GM19455 (cell line): ENCODE measurements around the gene AMACR.
"Not testable (repeated sequence)": the region's sequence is repeated elsewhere in the genome, so short reads cannot be mapped to it uniquely, and the experiment has no call there.

Experiments used
- ATAC-seq: cut with Tn5 transposase; IDR thresholded peaks from one replicate; pipeline ENCODE4 v1.9.1; 2021; ENCODE audit not compliant: unreplicated experiment

AMACR gene

DNA sequence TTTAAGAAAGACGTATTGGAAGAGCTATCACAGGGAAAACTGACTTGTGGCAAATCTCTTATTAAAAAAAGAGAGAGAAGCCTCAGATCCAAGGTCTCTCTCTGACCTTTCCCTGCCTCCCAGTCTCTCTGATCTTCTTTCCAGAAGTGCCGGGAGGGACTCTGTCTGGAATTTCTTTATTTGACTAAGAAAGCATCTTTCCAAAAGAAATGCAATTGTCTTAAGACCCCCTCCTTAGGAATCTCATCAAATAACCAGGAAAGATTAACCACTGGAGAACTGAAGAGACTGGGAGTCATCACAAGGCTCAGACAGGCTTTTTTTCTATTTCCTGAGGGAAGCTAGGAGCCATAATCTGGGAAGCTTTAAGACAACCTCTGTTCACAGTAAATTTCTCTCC is 30.5 kb upstream of the AMACR start:
- ATAC-seq, result no peak

DNA sequence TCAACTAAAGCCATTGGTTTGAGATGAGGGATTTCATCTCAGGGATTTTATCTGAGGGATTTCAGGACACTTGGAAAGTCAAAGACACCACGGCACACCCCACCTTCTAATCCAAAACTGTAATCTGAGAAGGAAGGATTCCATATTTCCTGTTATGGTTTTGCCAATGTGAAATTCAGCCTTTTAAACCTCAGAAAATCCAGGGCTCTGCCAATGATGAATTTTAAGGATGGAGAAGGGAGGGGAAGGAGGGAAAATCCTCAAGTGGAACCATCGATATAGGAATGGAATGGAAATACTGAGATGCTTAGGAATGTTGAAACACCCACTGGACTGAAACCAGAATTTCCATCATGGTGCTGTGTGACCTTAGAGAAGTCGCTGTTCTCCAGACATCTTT is 29.9 kb upstream of the AMACR start:
- no peak for ATAC-seq

DNA sequence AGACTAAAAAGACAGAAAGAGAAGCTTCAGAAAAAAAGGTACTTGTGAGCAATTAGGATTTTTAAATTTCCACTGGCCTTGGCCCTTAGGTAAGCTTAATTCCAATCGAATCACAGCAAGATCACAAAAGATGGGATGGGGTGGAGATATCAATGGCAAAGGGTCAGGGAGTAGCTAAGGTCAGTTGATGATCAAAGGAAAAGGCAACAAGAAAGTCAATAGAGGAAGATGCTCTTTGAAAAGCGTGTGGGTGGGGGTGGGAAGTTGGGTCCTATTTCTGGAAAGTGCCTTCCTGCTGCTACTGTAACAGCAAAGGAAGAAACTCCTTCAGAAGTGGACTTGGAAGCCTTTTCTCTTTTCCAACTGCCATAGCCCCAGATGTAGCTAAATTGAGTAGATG is 27.9 kb upstream of the AMACR start:
- no peak for ATAC-seq

DNA sequence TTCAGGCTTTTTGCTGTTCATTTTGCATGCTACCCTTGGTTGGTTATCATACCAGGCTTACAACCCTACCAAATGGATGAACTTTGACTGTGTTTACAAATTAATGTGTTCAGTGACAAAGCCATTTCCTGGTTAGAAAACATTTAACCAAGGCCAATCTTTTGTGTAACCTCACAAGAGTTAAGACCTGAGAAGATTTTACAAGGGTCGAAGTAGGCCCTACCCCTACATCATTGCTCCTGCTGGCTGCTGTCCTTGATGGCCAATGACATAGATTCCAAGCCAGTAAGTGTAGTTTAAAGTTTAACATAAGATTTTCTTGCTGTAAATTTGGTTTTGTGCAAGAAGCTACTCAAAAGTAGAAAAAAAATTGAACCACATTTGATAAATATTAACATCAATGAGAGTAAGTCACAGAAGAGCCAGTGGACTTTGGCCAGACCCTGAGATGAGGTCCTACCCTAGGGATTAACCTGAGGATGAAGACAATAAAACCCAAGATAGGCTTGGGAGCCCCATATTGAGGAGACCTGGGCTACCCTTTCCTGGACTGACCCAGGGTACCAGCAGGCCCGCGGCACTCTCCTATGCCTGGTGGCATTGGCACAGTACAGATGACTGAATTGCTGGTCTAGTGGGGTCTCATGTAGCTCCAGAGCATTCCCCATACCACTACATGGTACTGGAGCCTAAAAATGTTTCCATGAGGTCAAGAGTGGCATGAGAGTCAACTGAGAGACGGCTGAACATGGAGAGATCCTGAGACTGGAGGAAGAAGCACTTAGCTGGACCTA is 26.9 kb upstream of the AMACR start:
- no peak for ATAC-seq

DNA sequence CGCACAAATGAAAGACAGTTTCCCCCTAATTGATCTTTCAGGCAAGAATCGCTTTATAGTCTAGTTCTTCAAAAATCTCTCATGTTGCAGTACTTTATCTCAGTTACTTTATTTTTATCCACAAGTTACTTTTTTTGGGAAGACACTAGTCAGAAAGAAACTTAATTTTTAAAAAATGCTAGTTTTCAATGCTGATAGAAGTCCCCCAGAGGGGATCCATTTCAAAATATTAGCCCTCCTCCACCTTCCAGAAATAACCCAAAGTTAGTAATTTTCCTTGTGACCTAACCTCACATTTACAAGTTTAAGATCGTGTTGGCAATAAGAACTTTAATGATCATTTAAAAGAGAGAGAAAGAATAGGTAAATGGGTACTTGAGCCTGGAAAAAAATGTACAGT is 24.1 kb upstream of the AMACR start:
- ATAC-seq, result no peak

DNA sequence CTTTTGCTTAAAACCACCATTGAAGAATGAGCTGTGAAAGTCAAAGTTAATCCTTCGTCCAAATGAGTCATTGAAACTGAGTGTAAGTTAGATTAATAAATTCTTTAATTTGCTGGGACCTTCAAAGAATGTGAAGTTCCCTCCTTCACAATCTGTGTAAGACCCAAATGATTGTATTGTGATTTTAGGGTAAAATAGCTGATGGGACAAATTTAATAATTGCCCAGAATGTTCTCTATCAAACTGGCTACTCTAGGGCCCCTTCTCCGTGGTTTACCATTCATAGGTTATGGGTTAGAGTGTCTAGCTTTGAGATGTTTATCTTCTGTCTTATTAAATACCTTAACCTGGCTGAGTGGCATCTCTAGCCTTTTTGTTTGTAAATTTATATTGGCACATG is 23.3 kb upstream of the AMACR start:
- no peak for ATAC-seq

DNA sequence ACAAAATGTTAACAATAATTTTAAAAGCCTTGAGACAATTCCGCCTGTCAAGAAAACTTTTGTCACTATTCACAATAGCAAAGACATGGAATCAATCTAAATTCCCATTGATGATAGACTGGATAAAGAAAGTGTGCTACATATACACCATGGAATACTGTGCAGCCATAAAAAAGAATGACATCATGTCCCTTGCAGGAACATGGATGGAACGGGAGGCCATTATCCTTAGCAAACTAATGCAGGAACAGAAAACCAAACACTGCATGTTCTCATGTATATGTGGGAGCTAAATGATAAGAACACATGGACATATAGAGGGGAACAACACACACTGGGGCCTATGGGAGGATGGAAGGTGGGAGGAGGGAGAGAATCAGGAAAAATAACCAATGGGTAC is 22.7 kb upstream of the AMACR start:
- ATAC-seq, result not testable (repeated sequence)

DNA sequence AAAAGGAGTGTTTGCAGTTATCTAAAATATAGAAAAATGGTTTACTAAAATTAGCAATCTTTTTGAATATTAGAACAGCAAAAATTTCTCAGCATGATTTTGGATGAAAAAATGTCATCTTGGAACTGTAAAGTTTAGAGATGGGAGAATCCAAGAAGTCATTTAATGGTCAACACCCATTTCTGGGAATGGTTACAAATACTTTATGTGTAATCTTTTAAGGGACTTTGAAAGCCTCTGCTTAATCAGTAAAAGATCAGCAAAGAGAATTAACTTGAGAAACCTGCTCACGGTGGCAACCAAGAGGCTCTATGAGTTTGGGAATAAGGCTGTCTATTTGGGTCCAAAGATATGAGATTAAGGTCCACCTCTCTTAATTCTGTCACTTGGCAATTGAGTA is 22.2 kb upstream of the AMACR start:
- ATAC-seq, result no peak

DNA sequence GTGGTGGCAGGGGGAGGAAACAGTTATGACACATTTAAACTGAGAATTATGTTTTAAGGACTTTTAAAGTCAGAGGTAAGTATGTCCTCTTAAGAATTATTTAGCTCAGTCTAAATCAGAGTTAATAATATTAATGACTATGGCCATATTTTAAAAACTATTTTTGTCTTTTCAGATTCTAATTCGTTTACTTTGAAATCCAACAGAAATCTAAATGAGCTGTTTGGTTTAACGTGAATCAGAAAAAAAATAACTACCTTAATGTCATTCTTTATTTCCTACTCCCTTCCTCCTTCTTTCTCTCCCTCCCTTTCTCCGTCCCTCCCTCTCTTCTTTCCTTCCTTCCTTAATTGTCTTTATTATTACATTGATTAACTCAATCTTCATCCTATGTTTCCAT is 20.5 kb upstream of the AMACR start:
- no peak for ATAC-seq

DNA sequence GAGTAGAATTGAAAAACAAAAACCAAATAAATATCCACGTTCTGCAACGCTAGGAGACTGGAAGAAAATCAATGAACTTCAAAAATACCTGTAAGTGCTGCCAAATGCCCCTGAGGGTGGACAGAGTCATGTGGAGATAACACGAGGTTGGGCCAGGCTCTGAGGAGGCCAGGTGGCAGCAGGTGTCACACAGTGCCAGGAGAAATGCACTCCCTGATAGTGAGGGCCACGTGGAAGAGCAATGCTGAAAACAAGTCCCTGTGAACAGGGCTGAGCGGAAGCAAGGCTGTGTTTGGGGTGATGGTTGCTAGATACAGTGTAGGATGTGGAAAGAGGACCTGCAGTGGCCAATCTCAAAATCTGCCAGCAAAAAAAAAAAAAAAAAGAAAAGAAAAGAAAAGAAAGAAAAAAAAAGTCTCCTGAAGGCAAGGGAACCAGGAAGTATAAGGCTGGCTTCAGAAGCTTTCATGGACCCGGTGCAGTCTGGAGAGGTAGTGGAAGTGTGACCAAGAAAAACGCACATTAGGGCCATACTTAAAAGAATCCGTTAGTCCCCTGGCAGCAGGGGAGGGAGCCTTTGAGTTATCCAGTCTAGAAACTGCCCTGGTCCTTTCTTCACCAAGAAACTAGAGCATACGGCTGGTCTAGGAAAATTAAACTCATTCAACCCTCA is 18.4 kb upstream of the AMACR start:
- no peak for ATAC-seq

DNA sequence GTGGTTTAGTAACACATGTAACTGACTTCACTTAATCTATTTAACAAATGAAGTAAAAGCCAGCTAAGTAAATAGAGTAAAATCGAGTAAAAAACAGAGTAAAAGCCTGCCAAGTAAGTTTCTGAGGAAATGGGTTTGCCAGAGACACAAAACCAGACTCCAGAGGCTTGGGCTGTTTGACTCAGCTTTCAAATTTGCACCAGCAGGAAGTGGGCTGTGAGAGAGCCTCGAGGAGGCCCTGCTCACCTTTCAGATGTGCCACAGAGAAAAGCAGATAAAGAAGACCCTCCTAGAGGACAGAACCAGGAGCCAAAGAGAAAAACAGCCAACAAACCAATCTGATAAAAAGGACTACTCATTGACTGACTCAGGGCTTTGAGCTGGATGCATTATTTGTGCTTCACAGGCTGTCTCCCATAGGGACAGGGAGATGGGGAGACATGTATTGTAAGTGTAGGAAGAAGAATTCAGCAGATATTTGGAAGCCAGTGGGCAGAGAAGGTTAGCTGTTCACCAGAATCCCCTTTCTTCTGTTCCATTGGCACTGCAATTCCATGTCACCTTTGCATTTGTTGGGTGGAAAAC is 14.4 kb upstream of the AMACR start:
- peak; percentile 88 for ATAC-seq

DNA sequence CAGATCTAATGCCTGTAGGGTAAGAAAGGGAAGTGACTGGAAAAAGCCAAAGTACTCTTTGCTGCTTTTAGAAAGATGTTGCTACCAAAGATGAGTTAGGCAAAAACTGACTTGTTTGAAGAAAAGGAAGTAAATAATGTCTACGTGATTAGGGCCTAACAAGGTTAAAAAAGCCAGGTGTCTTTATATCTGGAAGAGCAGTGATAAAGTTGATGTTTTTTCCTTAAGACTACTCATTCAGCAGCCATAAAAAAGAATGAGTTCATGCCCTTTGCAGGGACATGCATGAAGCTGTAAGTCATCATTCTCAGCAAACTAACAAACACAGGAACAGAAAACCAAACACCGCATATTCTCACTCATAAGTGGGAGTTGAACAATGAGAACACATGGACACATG is 13.5 kb upstream of the AMACR start:
- no peak for ATAC-seq

DNA sequence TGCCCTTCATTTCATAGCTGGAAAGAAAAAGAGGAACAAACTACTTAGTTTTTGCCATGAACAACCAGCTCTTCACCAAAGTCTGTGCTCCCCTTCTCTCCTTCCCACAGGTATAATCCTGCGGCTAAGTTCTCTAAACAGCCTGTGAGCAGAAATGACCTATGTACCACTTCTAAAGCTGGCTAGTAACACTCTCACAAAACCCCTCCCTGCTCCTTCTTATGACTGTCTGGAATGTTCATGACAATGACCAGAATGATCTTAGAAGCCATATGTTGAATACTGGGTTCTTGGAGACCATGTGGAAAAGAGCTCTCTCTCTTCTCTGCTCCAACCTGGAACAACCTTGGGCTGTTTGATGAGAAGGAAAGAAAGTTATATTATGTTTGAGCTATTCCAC is 12.9 kb upstream of the AMACR start:
- ATAC-seq, result no peak

DNA sequence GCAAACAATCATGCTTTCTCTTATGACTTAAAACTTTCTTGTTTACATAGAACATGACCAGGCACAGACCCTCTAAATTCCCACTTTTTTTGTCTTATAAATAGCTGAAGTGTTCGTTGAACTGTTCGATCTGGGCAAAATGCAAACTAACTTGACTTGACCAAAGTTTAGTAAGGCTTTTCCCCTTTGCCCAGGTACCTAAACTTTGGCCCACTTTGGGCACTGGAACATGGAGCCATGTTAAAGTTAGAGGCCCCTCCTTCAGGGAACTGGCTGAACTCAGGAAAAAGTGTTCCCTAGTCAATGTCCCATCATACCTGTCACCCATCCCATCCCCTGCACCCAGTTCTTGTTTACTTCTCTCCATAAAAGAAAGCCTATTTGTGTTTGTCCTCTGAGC is 9.4 kb upstream of the AMACR start:
- ATAC-seq, result no peak

DNA sequence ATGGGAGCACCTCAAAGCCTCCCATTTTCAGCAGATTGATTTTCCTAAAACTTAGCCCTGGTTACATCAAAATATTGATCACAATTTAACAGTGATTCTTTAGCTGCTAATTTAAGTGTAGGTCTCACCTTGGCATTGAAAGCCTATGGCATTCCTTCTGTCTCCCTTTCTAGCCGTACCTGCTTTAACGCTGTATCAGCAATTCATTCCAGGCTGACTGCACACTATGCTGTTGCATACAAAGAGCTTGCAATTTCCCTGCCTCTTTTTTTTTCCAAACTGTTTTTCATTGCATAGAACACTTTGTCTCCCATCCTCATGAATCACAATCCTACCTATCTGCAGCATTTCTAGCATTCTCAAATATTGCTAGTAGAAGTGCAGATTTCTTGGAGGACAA is 8.9 kb upstream of the AMACR start:
- no peak for ATAC-seq

DNA sequence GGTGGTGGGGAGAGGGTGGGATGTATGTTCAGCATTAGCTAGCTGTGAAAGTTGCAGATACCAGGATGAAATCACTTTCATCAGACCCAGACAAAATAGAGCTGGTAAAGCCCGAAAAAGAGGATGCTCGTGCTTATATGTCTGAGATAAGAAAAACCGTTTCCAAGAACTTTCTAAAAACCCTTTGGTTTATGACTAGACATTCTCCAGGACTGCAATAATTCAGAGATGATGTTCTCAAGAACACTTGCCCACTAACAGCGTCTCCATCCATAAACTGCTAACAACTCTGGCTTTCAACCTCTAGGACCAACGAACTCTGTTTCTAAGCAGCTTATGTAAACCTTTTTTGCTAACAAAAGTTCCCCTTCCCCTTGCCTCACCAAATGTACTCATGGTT is 8.4 kb upstream of the AMACR start:
- no peak for ATAC-seq

DNA sequence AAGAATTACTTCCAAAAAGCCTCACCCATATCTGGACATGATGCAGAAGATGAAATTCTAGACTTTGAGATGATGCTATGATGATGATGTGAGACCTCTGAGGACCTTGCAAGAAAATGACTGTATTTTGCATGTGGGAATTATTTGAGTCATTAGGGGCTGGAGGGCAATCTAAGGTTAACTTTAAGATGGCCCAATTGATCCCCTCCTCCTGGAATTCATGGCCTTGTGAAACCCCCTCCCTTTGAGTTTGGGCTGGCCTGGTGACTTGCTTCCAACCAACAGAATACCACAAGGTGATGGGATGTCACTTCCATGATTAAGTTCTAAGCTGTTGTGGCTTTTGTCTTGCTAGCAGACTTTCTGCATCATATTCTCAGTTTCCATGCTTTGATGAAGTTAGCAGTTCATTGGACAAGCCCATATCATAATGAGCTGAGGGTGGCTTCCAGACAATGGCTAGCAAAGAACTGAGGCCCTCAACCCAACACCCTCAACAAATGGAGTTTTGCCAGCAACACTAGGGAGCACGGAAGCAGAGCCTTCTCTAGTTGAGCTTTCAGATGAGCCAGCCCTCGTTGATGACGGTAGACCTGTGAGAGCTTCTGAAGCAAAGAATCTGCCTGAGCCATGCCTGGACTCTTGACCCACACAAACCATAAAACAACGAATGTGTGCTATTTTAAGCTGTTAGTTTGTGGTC is 7.4 kb upstream of the AMACR start:
- no peak for ATAC-seq

DNA sequence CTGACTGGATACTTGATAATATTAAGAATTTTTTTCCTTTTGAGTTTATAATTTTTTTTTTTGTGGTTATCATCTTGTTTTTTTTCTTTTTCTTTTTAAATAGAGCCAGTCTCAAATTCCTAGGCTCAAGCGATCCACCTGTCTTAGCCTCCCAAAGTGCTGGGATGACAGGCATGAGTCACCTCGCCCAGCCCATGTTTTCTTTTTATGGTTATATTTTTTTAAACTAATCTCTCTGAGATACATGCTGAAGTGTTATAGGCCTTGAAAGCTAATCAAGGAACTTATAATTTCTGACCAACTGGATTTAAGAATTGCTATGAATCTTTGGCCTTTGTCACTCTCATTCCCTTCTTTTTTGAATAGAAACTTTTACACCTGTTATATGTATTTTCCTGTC is 6.8 kb upstream of the AMACR start:
- ATAC-seq, result no peak

DNA sequence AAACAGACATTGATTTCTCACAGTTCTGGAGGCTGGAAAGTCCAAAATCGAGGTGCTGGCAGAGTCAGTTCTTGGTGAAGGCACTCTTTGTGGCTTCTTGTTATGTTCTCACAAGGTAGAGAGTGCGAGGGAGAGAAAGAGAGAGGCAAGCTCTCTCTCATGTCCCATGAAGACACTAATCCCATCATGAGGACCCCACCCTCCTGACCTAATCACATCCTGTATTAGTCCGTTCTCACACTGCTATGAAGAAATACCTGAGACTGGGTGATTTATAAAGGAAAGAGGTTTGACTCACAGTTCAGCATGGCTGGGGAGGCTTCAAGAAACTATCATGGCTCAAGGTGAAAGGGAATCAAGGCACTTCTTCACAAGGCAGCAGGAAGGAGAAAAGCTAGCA is 5.7 kb upstream of the AMACR start:
- ATAC-seq, result no peak

DNA sequence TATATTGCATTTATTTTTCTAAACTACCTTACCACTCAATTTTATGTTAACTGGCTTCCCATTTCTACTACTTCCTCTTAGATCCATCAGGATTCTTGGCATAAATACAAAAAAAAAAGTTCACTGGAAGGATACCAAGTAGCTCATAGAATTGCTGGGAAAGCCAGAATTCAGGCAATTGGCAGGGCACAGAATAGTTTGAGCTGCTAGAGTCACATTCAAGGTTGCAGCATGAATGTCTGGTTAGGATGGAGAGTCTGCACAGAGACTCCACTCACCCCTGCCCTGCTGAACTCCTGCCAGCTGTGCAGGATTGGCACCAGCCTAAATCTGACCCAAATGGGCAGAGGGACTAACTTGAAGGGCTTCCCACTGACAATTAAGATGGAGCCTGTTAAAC is 4.9 kb upstream of the AMACR start:
- ATAC-seq, result no peak

DNA sequence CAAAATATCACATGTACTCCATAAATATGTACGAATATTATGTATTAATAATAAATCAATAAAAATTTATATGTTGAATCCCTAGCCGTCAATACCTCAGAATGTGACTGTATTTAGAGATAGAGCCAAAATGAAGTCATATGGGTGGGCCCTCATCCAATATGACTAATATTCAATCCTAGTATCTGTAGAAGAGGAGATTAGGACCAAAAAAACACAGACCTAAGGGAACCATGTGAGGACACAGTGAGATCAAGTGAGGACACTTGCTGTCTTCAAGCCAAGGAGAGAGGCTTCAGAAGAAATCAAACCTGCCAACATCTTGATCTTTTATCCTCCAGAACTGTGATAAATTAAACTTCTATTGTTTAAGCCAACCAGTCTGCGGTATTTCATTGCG is 3.7 kb upstream of the AMACR start:
- ATAC-seq, result no peak

DNA sequence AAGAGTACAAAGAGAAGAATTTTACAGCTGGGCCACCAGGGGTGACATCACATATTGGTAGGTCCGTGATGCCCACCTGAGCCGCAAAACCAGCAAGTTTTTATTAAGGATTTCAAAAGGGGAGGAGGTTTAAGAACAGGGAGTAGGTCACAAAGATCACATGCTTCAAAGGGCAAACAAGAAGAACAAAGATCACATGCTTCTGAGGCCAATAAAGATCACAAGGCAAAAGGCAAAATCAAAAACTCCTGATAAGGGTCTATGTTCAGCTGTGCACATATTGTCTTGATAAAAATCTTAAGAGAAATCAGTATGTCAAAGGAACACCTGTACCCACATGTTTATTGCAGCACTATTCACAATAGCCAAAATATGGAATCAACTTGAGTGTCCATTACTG is 2.3 kb upstream of the AMACR start:
- not testable (repeated sequence) for ATAC-seq
